Vagina (tissue), 2 donors: ENCODE data around the gene CNTN1.

ENCODE experiments used
- POLR2A ChIP-seq, 2 donors: fragments of 450-650 bp; IDR thresholded peaks; one replicate each; pipeline ENCODE4 v1.6.1; 2017; ENCODE audit warnings: antibody characterized with exemption in 2 of 2, mild to moderate bottlenecking in 2 of 2, moderate library complexity in 2 of 2
- TF ChIP-seq, protein P1 (sequence below), 3 experiments: fragments of 450-650 bp in 2 of 3; fragments of 200-600 bp in 1 of 3; sonication (generic) in 1 of 3; IDR thresholded peaks; one replicate each; pipeline ENCODE4 v1.5.1; 2017 to 2019; ENCODE audit warnings: antibody characterized with exemption in 3 of 3, mild to moderate bottlenecking in 2 of 3, moderate library complexity in 2 of 3

DNA sequence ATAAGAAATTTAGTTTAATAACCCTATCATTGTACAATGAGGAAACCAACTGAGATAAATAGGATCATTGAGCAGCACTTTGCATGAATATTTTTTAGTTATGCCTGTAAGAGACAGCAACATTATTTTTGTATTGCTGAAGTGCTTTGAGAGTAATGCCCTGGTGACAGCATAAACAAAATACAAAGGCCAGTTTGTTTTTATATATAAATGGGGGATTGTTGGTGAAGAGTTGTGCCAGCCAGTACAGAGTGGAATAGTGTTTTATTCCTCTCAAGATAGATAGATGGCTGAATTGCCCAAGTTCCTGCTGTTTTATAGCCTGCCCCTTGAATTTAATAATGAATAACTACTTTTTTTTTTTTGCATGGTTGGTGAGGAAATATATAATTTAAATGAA is 101.8 kb downstream of the CNTN1 start:
- TF ChIP-seq POLR2A (IDR thresholded peaks at IDR 0.05) = no peak
- TF ChIP-seq, protein P1, sequence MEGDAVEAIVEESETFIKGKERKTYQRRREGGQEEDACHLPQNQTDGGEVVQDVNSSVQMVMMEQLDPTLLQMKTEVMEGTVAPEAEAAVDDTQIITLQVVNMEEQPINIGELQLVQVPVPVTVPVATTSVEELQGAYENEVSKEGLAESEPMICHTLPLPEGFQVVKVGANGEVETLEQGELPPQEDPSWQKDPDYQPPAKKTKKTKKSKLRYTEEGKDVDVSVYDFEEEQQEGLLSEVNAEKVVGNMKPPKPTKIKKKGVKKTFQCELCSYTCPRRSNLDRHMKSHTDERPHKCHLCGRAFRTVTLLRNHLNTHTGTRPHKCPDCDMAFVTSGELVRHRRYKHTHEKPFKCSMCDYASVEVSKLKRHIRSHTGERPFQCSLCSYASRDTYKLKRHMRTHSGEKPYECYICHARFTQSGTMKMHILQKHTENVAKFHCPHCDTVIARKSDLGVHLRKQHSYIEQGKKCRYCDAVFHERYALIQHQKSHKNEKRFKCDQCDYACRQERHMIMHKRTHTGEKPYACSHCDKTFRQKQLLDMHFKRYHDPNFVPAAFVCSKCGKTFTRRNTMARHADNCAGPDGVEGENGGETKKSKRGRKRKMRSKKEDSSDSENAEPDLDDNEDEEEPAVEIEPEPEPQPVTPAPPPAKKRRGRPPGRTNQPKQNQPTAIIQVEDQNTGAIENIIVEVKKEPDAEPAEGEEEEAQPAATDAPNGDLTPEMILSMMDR (IDR thresholded peaks at IDR 0.05) = no peak
